Parietal lobe (tissue), 2 donors: ENCODE data around the gene ACTN1. TPM values are rescaled to one million over a fixed set of nuclear protein-coding genes. Genes with fewer than 3 reads are reported as not detected.

Experiments used
- small RNA-seq: library from RNA; depleted of rRNA; stranded (forward); fragments of <200 nt; gene quantifications from one replicate; pipeline ENCODE3, GENCODE V24; 2014; ENCODE audit warnings: low replicate concordance
- total RNA-seq: library from RNA; depleted of rRNA; stranded (reverse); fragments of >200 nt; gene quantifications from one replicate; pipeline ENCODE4 v1.2.3, GENCODE V29; 2014

ACTN1 gene
- 21.9 TPM for total RNA-seq

DNA sequence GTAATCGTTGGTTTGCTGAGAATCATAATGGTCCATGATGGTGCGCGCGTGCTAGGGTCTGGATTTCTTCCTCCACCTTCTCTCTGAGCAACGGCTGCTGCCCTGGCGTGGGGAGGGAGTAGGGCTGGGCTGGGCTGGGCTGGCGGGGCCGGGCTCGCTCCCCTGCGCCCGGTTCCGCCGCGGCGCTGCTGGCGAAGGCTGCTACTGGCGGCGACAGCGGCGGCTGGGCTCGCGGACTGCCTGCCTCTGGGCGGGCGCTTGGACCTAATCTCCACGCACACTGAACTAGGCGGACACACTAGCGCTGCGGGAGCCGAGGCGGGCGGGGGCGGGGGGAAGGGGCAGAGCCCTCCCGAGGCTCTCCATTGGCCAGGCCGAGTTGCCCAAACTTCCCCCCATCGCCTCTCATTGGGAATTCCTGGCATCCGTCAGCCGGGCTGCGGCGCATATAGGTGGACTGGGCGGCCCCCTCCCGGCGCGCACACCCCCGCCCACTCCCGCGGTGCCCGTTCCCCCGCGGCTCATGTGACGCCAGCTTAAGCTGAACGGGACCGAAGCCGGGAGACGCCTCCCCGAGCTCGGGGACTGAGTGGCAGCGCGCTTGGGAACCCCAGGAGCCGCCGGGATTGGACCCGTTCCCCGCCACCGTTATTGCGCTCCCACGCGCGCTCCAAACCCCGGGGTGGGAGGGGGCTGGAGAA is at the start of gene ACTN1:
Gene ACTN1, minus strand, starts transcription at position 282 of the 701 bp plus-strand sequence. Its CDS starts 246 bp downstream, at position 36.

Small RNA genes within 50 kb of the gene (small RNA-seq; reads per million reads assigned to genes)
- not detected for gene BANF1P1
- not detected for gene HMGN1P3
- gene RPS29P1 = not detected

Other genes with a start within 250 kb of the ACTN1 start
- 19.1 TPM for gene ZFP36L1, start 186.2 kb downstream of the ACTN1 start, total RNA-seq
- 49.5 TPM for gene DCAF5, start 173.8 kb upstream of the ACTN1 start, total RNA-seq
- gene EXD2, start 212.2 kb upstream of the ACTN1 start, total RNA-seq = 56.7 TPM